K562 (cell line): Measurements from ENCODE around the gene AUNIP. TPM values are rescaled to one million over a fixed set of nuclear protein-coding genes. Genes with fewer than 3 reads are reported as not detected.

Experiments used
- ARID1B ChIP-seq: fragments of 450-650 bp; IDR thresholded peaks from 2 replicates; pipeline ENCODE4 v1.6.1; 2016; ENCODE audit warnings: antibody characterized with exemption, mild to moderate bottlenecking, inconsistent platforms
- CBFA2T3 ChIP-seq: fragments of 450-650 bp; IDR thresholded peaks from 2 replicates; pipeline ENCODE4 v1.6.1; 2017
- ESRRB ChIP-seq: fragments of 250-450 bp; sonication (Bioruptor Pico); IDR thresholded peaks from 2 replicates; pipeline ENCODE4 v1.5.0; 2020; ENCODE audit warnings: mild to moderate bottlenecking, moderate library complexity, borderline replicate concordance
- FOXJ2 ChIP-seq: fragments of 200-800 bp; sonication (Bioruptor generic); IDR thresholded peaks from 2 replicates; pipeline ENCODE4 v1.6.1; 2016; ENCODE audit warnings: missing genetic modification characterization, missing compliant biosample characterization
- HNRNPK ChIP-seq: fragments of 200-400 bp; formaldehyde crosslinking; IDR thresholded peaks from one replicate; pipeline ENCODE4 v1.6.1; 2018; ENCODE audit warnings: mild to moderate bottlenecking, low read depth, low read length; ENCODE audit not compliant: poor library complexity, severe bottlenecking
- KDM5B ChIP-seq: fragments of 200-600 bp; sonication (generic); IDR thresholded peaks from 2 replicates; pipeline ENCODE4 v1.6.1; 2012; ENCODE audit warnings: low read depth, mild to moderate bottlenecking, moderate library complexity, low read length, control low read depth, inconsistent platforms; ENCODE audit not compliant: insufficient replicate concordance
- KLF13 ChIP-seq: fragments of 450-650 bp; IDR thresholded peaks from 2 replicates; pipeline ENCODE4 v1.6.1; 2016; ENCODE audit warnings: missing genetic modification characterization, low read depth, mild to moderate bottlenecking, missing compliant biosample characterization, moderate library complexity, borderline replicate concordance
- NFIC ChIP-seq: fragments of 450-650 bp; IDR thresholded peaks from 2 replicates; pipeline ENCODE4 v1.6.1; 2017; ENCODE audit warnings: mild to moderate bottlenecking, inconsistent platforms
- RBFOX2 ChIP-seq: fragments of 200-400 bp; formaldehyde crosslinking; IDR thresholded peaks from 2 replicates; pipeline ENCODE4 v1.6.1; 2017; ENCODE audit warnings: low read depth, mild to moderate bottlenecking, low read length, moderate library complexity
- RBM15 ChIP-seq: fragments of 200-400 bp; formaldehyde crosslinking; IDR thresholded peaks from 2 replicates; pipeline ENCODE4 v1.6.1; 2018; ENCODE audit warnings: mild to moderate bottlenecking, low read length, moderate library complexity; ENCODE audit not compliant: insufficient read depth
- RCOR1 ChIP-seq, 2 experiments: IDR thresholded peaks; 2 replicates each; pipeline ENCODE4 v1.6.1; 2012; ENCODE audit warnings: low read depth in 2 of 2, low read length in 2 of 2, borderline replicate concordance in 1 of 2, improper control_type of control experiment in 1 of 2
- SRSF3 ChIP-seq: fragments of 200-400 bp; formaldehyde crosslinking; IDR thresholded peaks from 2 replicates; pipeline ENCODE4 v1.6.1; 2016; ENCODE audit warnings: mild to moderate bottlenecking, low read length, moderate library complexity; ENCODE audit not compliant: insufficient read depth
- STAG1 ChIP-seq: sonication (generic); formaldehyde crosslinking; IDR thresholded peaks from 2 replicates; pipeline ENCODE4 v1.5.0; 2020; ENCODE audit warnings: missing genetic modification reagents, borderline replicate concordance
- TAF7 ChIP-seq: fragments of 450-650 bp; IDR thresholded peaks from 2 replicates; pipeline ENCODE4 v1.6.1; 2016; ENCODE audit warnings: missing genetic modification characterization, missing compliant biosample characterization
- TEAD2 ChIP-seq: fragments of 450-650 bp; IDR thresholded peaks from 2 replicates; pipeline ENCODE4 v1.6.1; 2016; ENCODE audit warnings: missing genetic modification characterization, control low read depth, missing compliant biosample characterization
- ZNF165 ChIP-seq: fragments of 250-450 bp; sonication (Bioruptor Pico); IDR thresholded peaks from 2 replicates; pipeline ENCODE4 v1.4.0; 2020; ENCODE audit warnings: borderline replicate concordance
- ZNF217 ChIP-seq: sonication (generic); formaldehyde crosslinking; IDR thresholded peaks from 2 replicates; pipeline ENCODE4 v1.8.0; 2022; ENCODE audit warnings: mild to moderate bottlenecking, missing genetic modification reagents
- ZNF384 ChIP-seq: IDR thresholded peaks from 2 replicates; pipeline ENCODE4 v1.6.1; 2012; ENCODE audit warnings: low read depth, low read length, improper control_type of control experiment
- polyA plus RNA-seq, 8 experiments: library from polyadenylated mRNA; depleted of rRNA in 4 of 8; stranded (reverse) in 5 of 8; unstranded in 3 of 8; fragments of >200 nt; fragmentation: Nextera tagmentation in 2 of 8; fragmentation: Illumina TruSeq in 1 of 8; extraction: Ambion mirVana in 2 of 8; extraction: Trizol in 1 of 8; gene quantifications; 2 replicates each; pipeline versions ENCODE4 v1.2.1 to v1.2.3, GENCODE V29; 2011 to 2014; ENCODE audit warnings: inconsistent platforms in 1 of 8, missing spikeins in 1 of 8
- total RNA-seq, 7 experiments: library from RNA; depleted of rRNA in 6 of 7; stranded (reverse); fragments of >200 nt in 6 of 7; fragmentation: Illumina TruSeq in 2 of 7; extraction: Trizol in 2 of 7; gene quantifications; 2 replicates each; pipeline versions ENCODE4 v1.2.1 to v1.2.3, GENCODE V29; 2011 to 2021; ENCODE audit warnings: low replicate concordance in 1 of 7
- TF ChIP-seq, protein P1 (sequence below): fragments of 250-450 bp; sonication (Bioruptor Pico); IDR thresholded peaks from 2 replicates; pipeline ENCODE4 v1.5.0; 2020; ENCODE audit warnings: mild to moderate bottlenecking, borderline replicate concordance
- TF ChIP-seq, protein P2 (sequence below): fragments of 250-450 bp; sonication (Bioruptor Pico); IDR thresholded peaks from 2 replicates; pipeline ENCODE4 v1.4.0; 2020; ENCODE audit warnings: borderline replicate concordance
- TF ChIP-seq, protein P3 (sequence below): fragments of 450-650 bp; formaldehyde crosslinking; IDR thresholded peaks from 2 replicates; pipeline ENCODE4 v1.4.0; 2020; ENCODE audit warnings: mild to moderate bottlenecking, moderate library complexity
- TF ChIP-seq, protein P4 (sequence below): fragments of 250-450 bp; sonication (Bioruptor Pico); IDR thresholded peaks from 2 replicates; pipeline ENCODE4 v1.8.0; 2022; ENCODE audit warnings: moderate library complexity, mild to moderate bottlenecking, inconsistent platforms

Gene AUNIP
- total and polyA plus RNA-seq, 9 of the 15 experiments (the other 6 are each of a cell fraction or from before 2014, with no cell fraction given), result 12.1 to 53.8 (median 47.1) TPM

DNA sequence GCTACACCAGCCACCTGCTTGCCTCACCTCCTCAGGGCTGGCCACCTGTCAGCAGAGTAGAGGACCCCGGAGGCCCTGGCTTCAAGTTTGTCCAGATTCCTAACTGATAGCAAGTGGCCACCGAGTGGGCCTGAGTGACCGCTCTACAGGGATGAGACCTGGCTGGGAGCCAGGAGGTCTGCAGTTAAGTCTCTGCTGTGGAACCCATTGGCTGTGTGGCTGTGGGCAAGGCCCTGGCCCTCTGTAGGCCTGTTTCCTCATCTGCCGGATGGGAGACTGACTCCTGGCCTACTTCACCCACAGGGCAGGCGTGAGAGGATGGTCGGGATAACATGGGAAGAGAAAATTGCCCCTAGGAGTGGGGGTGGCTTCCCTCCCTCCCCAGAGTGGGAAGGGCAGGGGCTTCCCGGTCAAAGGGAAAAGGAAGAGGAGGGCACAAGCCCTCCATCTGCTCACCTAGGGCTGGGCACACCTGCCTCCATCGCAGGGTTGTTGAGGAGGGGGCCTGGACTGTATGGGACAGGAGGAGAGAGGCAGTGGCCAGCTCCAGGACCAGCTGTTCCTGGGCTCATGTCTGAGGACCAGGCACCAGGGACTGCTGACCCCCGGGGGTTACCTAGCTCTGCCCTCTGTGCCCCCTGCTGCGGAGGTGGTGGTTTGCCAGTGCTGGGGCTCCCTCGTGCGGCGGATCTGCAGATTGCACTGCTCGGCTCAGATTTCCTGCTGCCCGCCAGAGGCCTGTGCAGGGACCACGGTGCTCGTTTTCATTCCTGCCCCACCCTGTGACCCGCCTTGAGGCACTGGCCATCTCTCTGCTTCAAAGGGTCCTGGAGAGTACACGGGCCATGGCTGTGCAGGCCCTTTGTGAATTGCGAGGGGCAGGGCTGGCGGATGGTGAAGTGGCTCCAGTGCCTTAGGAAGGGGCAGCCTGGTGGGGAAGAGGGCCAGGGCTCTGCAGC is 48.6 kb downstream of the AUNIP start (continued):
- TF ChIP-seq, protein P1, sequence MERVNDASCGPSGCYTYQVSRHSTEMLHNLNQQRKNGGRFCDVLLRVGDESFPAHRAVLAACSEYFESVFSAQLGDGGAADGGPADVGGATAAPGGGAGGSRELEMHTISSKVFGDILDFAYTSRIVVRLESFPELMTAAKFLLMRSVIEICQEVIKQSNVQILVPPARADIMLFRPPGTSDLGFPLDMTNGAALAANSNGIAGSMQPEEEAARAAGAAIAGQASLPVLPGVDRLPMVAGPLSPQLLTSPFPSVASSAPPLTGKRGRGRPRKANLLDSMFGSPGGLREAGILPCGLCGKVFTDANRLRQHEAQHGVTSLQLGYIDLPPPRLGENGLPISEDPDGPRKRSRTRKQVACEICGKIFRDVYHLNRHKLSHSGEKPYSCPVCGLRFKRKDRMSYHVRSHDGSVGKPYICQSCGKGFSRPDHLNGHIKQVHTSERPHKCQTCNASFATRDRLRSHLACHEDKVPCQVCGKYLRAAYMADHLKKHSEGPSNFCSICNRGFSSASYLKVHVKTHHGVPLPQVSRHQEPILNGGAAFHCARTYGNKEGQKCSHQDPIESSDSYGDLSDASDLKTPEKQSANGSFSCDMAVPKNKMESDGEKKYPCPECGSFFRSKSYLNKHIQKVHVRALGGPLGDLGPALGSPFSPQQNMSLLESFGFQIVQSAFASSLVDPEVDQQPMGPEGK (CRISPR knock-in tag), result no peak
- TF ChIP-seq NFIC (peak; percentile 77), RBM15 (no peak), SRSF3 (no peak), FOXJ2 (tag) (no peak), KLF13 (tag) (no peak), ARID1B (no peak), CBFA2T3 (no peak), ZNF217 (CRISPR knock-in tag) (no peak), KDM5B (no peak), ZNF165 (CRISPR knock-in tag) (no peak), RCOR1 (IDR thresholded peaks at IDR 0.05; ENCODE audit: borderline replicate concordance in 1 of 2, low read depth in 2 of 2, low read length in 2 of 2) (peak in 1 of 2 experiments; percentile 17; a peak in 1 of 4 replicates), ESRRB (no peak), ZNF384 (no peak), STAG1 (CRISPR knock-in tag) (peak; percentile 99), TAF7 (no peak), TEAD2 (tag) (no peak), HNRNPK (no peak), RBFOX2 (peak; percentile 45)
- TF ChIP-seq, protein P2, sequence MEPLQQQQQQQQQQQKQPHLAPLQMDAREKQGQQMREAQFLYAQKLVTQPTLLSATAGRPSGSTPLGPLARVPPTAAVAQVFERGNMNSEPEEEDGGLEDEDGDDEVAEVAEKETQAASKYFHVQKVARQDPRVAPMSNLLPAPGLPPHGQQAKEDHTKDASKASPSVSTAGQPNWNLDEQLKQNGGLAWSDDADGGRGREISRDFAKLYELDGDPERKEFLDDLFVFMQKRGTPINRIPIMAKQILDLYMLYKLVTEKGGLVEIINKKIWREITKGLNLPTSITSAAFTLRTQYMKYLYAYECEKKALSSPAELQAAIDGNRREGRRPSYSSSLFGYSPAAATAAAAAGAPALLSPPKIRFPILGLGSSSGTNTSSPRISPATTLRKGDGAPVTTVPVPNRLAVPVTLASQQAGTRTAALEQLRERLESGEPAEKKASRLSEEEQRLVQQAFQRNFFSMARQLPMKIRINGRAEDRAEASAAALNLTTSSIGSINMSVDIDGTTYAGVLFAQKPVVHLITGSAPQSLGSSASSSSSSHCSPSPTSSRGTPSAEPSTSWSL (CRISPR knock-in tag), result no peak
- TF ChIP-seq, protein P3, sequence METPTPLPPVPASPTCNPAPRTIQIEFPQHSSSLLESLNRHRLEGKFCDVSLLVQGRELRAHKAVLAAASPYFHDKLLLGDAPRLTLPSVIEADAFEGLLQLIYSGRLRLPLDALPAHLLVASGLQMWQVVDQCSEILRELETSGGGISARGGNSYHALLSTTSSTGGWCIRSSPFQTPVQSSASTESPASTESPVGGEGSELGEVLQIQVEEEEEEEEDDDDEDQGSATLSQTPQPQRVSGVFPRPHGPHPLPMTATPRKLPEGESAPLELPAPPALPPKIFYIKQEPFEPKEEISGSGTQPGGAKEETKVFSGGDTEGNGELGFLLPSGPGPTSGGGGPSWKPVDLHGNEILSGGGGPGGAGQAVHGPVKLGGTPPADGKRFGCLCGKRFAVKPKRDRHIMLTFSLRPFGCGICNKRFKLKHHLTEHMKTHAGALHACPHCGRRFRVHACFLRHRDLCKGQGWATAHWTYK (CRISPR knock-in tag), result peak; percentile 52; the same call in 1 of the 2 replicates
- TF ChIP-seq, protein P4, sequence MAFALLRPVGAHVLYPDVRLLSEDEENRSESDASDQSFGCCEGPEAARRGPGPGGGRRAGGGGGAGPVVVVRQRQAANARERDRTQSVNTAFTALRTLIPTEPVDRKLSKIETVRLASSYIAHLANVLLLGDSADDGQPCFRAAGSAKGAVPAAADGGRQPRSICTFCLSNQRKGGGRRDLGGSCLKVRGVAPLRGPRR (CRISPR knock-in tag), result 0 out of 2 replicates have a peak, but pooled peaks have one; percentile 1
